HG03432 (cell line): ENCODE results near the gene ALOX5.

Source experiments
- ATAC-seq: cut with Tn5 transposase; IDR thresholded peaks from one replicate; pipeline ENCODE4 v1.9.1; 2021; ENCODE audit warnings: mild to moderate bottlenecking, moderate library complexity; ENCODE audit not compliant: unreplicated experiment

Gene ALOX5

GRCh38 chr10:45422866-45423659 is 49.0 kb downstream of the ALOX5 start:
- no peak for ATAC-seq

- no peak for ATAC-seq
Measured at GRCh38 chr10:45423976-45424499, 50.0 kb downstream of the ALOX5 start.

- no peak for ATAC-seq
Measured at GRCh38 chr10:45424668-45425404, 50.8 kb downstream of the ALOX5 start.

- no peak for ATAC-seq
Measured at GRCh38 chr10:45425621-45426563, 51.9 kb downstream of the ALOX5 start.

- ATAC-seq = no peak
Measured at GRCh38 chr10:45427262-45427969, 53.4 kb downstream of the ALOX5 start.

- no peak for ATAC-seq
Measured at GRCh38 chr10:45427970-45428366, 54.0 kb downstream of the ALOX5 start.

- ATAC-seq = no peak
Measured at GRCh38 chr10:45428611-45429510, 54.8 kb downstream of the ALOX5 start.

GRCh38 chr10:45429790-45430189 is 55.8 kb downstream of the ALOX5 start:
- no peak for ATAC-seq

GRCh38 chr10:45432113-45432512 is 58.1 kb downstream of the ALOX5 start:
- no peak for ATAC-seq

- ATAC-seq = no peak
Measured at GRCh38 chr10:45432700-45433472, 58.9 kb downstream of the ALOX5 start.

- peak; percentile 97 for ATAC-seq
Measured at GRCh38 chr10:45433716-45434469, 59.9 kb downstream of the ALOX5 start.

- no peak for ATAC-seq
Measured at GRCh38 chr10:45437587-45438465, 63.8 kb downstream of the ALOX5 start.

- ATAC-seq = no peak
Measured at GRCh38 chr10:45438466-45439090, 64.6 kb downstream of the ALOX5 start.

- no peak for ATAC-seq
Measured at GRCh38 chr10:45439365-45439764, 65.3 kb downstream of the ALOX5 start.

- ATAC-seq = no peak
Measured at GRCh38 chr10:45439873-45440272, 65.9 kb downstream of the ALOX5 start.

- ATAC-seq = no peak
Measured at GRCh38 chr10:45440511-45441062, 66.6 kb downstream of the ALOX5 start.
